A673 (cell line): ENCODE data around the gene LVRN.

ENCODE experiments used
- EZH2 ChIP-seq: fragments of 200-600 bp; sonication (generic); IDR thresholded peaks from 2 replicates; pipeline ENCODE4 v1.6.1; 2017; ENCODE audit warnings: borderline replicate concordance, low read depth, mild to moderate bottlenecking, mixed read lengths, antibody characterized with exemption, low read length; ENCODE audit not compliant: poor library complexity, severe bottlenecking
- TF ChIP-seq, protein P1 (sequence below): fragments of 300-800, 200-600 bp; sonication (generic); conservative IDR thresholded peaks from 2 replicates; pipeline ENCODE4 v1.5.1; 2017; ENCODE audit warnings: low read depth, mild to moderate bottlenecking, antibody characterized with exemption, low read length, moderate library complexity, mixed read lengths

DNA sequence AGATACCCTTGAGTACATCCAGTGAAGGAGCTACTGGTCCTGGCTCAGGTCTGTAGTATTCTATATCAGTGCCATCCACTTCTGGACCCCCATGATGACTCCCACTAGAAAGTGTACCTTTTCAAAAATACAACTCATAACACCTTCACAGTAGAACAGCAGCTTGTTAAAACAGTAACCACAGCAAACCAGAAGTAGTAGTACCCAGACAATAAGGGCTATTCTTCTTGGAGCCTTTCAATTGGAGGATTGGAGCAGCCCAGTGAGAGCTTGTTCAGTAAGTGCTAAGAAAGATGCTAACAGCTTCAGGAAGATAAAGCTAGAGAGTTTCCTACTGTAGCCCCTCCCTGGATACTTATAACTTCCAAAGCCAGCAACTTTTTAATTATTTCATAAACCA is 80.1 kb downstream of the LVRN start:
- TF ChIP-seq, protein P1, sequence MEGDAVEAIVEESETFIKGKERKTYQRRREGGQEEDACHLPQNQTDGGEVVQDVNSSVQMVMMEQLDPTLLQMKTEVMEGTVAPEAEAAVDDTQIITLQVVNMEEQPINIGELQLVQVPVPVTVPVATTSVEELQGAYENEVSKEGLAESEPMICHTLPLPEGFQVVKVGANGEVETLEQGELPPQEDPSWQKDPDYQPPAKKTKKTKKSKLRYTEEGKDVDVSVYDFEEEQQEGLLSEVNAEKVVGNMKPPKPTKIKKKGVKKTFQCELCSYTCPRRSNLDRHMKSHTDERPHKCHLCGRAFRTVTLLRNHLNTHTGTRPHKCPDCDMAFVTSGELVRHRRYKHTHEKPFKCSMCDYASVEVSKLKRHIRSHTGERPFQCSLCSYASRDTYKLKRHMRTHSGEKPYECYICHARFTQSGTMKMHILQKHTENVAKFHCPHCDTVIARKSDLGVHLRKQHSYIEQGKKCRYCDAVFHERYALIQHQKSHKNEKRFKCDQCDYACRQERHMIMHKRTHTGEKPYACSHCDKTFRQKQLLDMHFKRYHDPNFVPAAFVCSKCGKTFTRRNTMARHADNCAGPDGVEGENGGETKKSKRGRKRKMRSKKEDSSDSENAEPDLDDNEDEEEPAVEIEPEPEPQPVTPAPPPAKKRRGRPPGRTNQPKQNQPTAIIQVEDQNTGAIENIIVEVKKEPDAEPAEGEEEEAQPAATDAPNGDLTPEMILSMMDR, result no peak
- no peak for TF ChIP-seq EZH2
